Neural cell (in vitro differentiated cells): ENCODE data around the gene KIF20A. TPM values are rescaled to one million over a fixed set of nuclear protein-coding genes. Genes with fewer than 3 reads are reported as not detected.

Experiments used
- H2AFZ ChIP-seq: fragments of 200-600, 300-800 bp; sonication (generic), shearing (Covaris generic); 2 replicates; pipeline ENCODE4 v1.6.0; 2014; ENCODE audit warnings: low read depth, mild to moderate bottlenecking, antibody characterized with exemption, low read length, moderate library complexity
- H3F3A ChIP-seq: fragments of 200-600 bp; shearing (Covaris generic); 2 replicates; pipeline ENCODE4 v1.6.1; 2016; ENCODE audit warnings: mild to moderate bottlenecking, moderate library complexity, mixed read lengths, antibody characterized with exemption, low read length; ENCODE audit not compliant: insufficient read depth, poor library complexity, severe bottlenecking
- H3K27ac ChIP-seq: fragments of 200-600, 300-800 bp; sonication (generic), shearing (Covaris generic); 2 replicates; pipeline ENCODE4 v1.5.1; 2014; ENCODE audit warnings: mild to moderate bottlenecking, low read length, moderate library complexity
- H3K27me3 ChIP-seq: fragments of 300-800, 200-600 bp; sonication (generic), shearing (Covaris generic); 2 replicates; pipeline ENCODE4 v1.6.0; 2014; ENCODE audit warnings: mild to moderate bottlenecking, low read depth, low read length, moderate library complexity; ENCODE audit not compliant: insufficient read depth
- H3K36me3 ChIP-seq: fragments of 300-800, 200-600 bp; sonication (generic), shearing (Covaris generic); 2 replicates; pipeline ENCODE4 v1.5.1; 2014; ENCODE audit warnings: mild to moderate bottlenecking, antibody characterized with exemption, low read length, moderate library complexity; ENCODE audit not compliant: insufficient read depth
- H3K4me2 ChIP-seq: fragments of 300-800, 200-600 bp; sonication (generic), shearing (Covaris generic); 2 replicates; pipeline ENCODE4 v1.6.0; 2014; ENCODE audit warnings: mild to moderate bottlenecking, low read length
- H3K4me3 ChIP-seq: fragments of 300-800, 200-600 bp; sonication (generic), shearing (Covaris generic); 2 replicates; pipeline ENCODE4 v1.5.1; 2014; ENCODE audit warnings: mild to moderate bottlenecking, low read length, moderate library complexity
- H3K79me2 ChIP-seq: fragments of 200-600 bp; shearing (Covaris generic); replicated peaks from 2 replicates; pipeline ENCODE4 v1.6.0; 2014; ENCODE audit warnings: mild to moderate bottlenecking, low read length, moderate library complexity; ENCODE audit not compliant: insufficient read depth
- H3K9ac ChIP-seq: fragments of 300-800, 200-600 bp; sonication (generic), shearing (Covaris generic); 2 replicates; pipeline ENCODE4 v1.6.1; 2016; ENCODE audit warnings: mild to moderate bottlenecking, low read length, mixed read lengths
- H3K9me2 ChIP-seq: fragments of 200-600 bp; shearing (Covaris generic); 2 replicates; pipeline ENCODE4 v1.6.1; 2016; ENCODE audit warnings: mild to moderate bottlenecking, low read length, mixed read lengths; ENCODE audit not compliant: insufficient read depth
- H3K9me3 ChIP-seq: fragments of 200-600, 300-800 bp; sonication (generic), shearing (Covaris generic); 2 replicates; pipeline ENCODE4 v1.6.1; 2016; ENCODE audit warnings: mild to moderate bottlenecking, mixed run types, low read length, moderate library complexity, mixed read lengths
- H4K20me1 ChIP-seq: fragments of 200-600 bp; shearing (Covaris generic); 2 replicates; pipeline ENCODE4 v1.6.1; 2016; ENCODE audit warnings: mild to moderate bottlenecking, mixed run types; ENCODE audit not compliant: insufficient read depth
- CTCF ChIP-seq: fragments of 450-650 bp; IDR thresholded peaks from 2 replicates; pipeline ENCODE4 v1.5.1; 2014; ENCODE audit warnings: antibody characterized with exemption, mild to moderate bottlenecking, moderate library complexity; ENCODE audit not compliant: poor library complexity, severe bottlenecking
- EP300 ChIP-seq: fragments of 450-650 bp; conservative IDR thresholded peaks from 2 replicates; pipeline ENCODE4 v1.6.1; 2014; ENCODE audit warnings: antibody characterized with exemption, mild to moderate bottlenecking, moderate library complexity; ENCODE audit not compliant: poor library complexity, severe bottlenecking
- EZH2 ChIP-seq: fragments of 200-600, 300-800 bp; shearing (Covaris generic), sonication (generic); IDR thresholded peaks from 2 replicates; pipeline ENCODE4 v1.6.1; 2014; ENCODE audit warnings: antibody characterized with exemption, low read length, borderline replicate concordance, mild to moderate bottlenecking; ENCODE audit not compliant: insufficient read depth, poor library complexity, severe bottlenecking
- MXI1 ChIP-seq: fragments of 450-650 bp; conservative IDR thresholded peaks from 2 replicates; pipeline ENCODE4 v1.6.1; 2014; ENCODE audit warnings: antibody characterized with exemption, mild to moderate bottlenecking; ENCODE audit not compliant: poor library complexity, severe bottlenecking
- POLR2AphosphoS5 ChIP-seq: IDR thresholded peaks from 2 replicates; pipeline ENCODE4 v1.6.1; 2012
- RAD21 ChIP-seq: fragments of 450-650 bp; conservative IDR thresholded peaks from 2 replicates; pipeline ENCODE4 v1.6.1; 2014; ENCODE audit warnings: antibody characterized with exemption, mild to moderate bottlenecking, moderate library complexity
- SMC3 ChIP-seq: fragments of 450-650 bp; conservative IDR thresholded peaks from 2 replicates; pipeline ENCODE4 v1.6.1; 2014; ENCODE audit warnings: antibody characterized with exemption, mild to moderate bottlenecking, moderate library complexity; ENCODE audit not compliant: poor library complexity
- TAF1 ChIP-seq: IDR thresholded peaks from 2 replicates; pipeline ENCODE4 v1.6.1; 2012; ENCODE audit warnings: low read depth
- polyA plus RNA-seq: library from polyadenylated mRNA; depleted of rRNA; stranded (reverse); fragments of >200 nt; gene quantifications from 2 replicates; pipeline ENCODE4 v1.2.3, GENCODE V29; 2014
- TF ChIP-seq, protein P1 (sequence below): IDR thresholded peaks from 2 replicates; pipeline ENCODE4 v1.6.1; 2012; ENCODE audit warnings: borderline replicate concordance

The KIF20A gene
- polyA plus RNA-seq, 1 donor from 2014 or later: 2.1 TPM

DNA sequence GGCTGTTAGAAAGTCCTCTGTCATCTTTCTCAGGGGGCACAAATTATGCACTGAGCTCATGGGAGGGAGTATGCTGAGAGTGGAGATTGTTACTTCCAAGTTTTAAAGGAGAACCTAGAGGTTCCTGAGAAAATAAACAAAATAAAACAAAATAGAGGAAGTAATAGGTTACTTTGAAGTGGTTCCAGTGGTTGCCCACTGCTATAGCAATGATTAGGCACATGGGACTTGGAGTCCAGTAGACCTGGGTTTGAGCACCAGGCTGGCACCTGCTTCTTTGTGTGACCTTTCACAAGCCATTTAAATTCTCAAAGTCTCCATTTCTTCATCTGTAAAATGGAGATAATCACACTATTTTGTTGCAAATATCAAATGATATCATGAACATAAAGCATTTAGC is 48.0 kb downstream of the KIF20A start:
- Histone ChIP-seq H3K27me3 (no peaks in the 10 kb centered on the region), H3K27ac (no peak overlapping the region), H3K36me3 (no peaks in the 10 kb centered on the region), H2AFZ (no peak overlapping the region), H3F3A (no peaks in the 10 kb centered on the region), H3K9me2 (no peaks in the 10 kb centered on the region), H3K4me3 (no peak overlapping the region), H3K79me2 (no peaks in the 10 kb centered on the region), H3K9me3 (no peaks in the 10 kb centered on the region), H4K20me1 (no peaks in the 10 kb centered on the region), H3K9ac (no peak overlapping the region), H3K4me2 (no peak overlapping the region)
- no peak for TF ChIP-seq EP300
- no peak for TF ChIP-seq CTCF
- TF ChIP-seq RAD21: no peak
- TF ChIP-seq EZH2: no peak
- no peak for TF ChIP-seq MXI1
- no peak for TF ChIP-seq TAF1
- TF ChIP-seq, protein P1, sequence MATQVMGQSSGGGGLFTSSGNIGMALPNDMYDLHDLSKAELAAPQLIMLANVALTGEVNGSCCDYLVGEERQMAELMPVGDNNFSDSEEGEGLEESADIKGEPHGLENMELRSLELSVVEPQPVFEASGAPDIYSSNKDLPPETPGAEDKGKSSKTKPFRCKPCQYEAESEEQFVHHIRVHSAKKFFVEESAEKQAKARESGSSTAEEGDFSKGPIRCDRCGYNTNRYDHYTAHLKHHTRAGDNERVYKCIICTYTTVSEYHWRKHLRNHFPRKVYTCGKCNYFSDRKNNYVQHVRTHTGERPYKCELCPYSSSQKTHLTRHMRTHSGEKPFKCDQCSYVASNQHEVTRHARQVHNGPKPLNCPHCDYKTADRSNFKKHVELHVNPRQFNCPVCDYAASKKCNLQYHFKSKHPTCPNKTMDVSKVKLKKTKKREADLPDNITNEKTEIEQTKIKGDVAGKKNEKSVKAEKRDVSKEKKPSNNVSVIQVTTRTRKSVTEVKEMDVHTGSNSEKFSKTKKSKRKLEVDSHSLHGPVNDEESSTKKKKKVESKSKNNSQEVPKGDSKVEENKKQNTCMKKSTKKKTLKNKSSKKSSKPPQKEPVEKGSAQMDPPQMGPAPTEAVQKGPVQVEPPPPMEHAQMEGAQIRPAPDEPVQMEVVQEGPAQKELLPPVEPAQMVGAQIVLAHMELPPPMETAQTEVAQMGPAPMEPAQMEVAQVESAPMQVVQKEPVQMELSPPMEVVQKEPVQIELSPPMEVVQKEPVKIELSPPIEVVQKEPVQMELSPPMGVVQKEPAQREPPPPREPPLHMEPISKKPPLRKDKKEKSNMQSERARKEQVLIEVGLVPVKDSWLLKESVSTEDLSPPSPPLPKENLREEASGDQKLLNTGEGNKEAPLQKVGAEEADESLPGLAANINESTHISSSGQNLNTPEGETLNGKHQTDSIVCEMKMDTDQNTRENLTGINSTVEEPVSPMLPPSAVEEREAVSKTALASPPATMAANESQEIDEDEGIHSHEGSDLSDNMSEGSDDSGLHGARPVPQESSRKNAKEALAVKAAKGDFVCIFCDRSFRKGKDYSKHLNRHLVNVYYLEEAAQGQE: no peak
- TF ChIP-seq SMC3: no peak
- TF ChIP-seq POLR2AphosphoS5: no peak

GRCh38 chr5:138229387-138229786 is 50.5 kb downstream of the KIF20A start:
- Histone ChIP-seq H3K79me2 (no peaks in the 10 kb centered on the region), H3K4me2 (no peak overlapping the region), H3K9ac (no peak overlapping the region), H4K20me1 (no peaks in the 10 kb centered on the region), H3K9me3 (no peaks in the 10 kb centered on the region), H3K4me3 (no peak overlapping the region), H3K27me3 (no peaks in the 10 kb centered on the region), H2AFZ (no peak overlapping the region), H3F3A (no peaks in the 10 kb centered on the region), H3K27ac (no peak overlapping the region), H3K9me2 (no peaks in the 10 kb centered on the region), H3K36me3 (no peaks in the 10 kb centered on the region)
- TF ChIP-seq TAF1 (no peak), RAD21 (no peak), POLR2AphosphoS5 (no peak), MXI1 (no peak), EZH2 (no peak), CTCF (no peak), SMC3 (no peak), EP300 (no peak)
- TF ChIP-seq, protein P1: no peak
